ENCODE data around the gene SOHLH1.

Gene SOHLH1

DNA sequence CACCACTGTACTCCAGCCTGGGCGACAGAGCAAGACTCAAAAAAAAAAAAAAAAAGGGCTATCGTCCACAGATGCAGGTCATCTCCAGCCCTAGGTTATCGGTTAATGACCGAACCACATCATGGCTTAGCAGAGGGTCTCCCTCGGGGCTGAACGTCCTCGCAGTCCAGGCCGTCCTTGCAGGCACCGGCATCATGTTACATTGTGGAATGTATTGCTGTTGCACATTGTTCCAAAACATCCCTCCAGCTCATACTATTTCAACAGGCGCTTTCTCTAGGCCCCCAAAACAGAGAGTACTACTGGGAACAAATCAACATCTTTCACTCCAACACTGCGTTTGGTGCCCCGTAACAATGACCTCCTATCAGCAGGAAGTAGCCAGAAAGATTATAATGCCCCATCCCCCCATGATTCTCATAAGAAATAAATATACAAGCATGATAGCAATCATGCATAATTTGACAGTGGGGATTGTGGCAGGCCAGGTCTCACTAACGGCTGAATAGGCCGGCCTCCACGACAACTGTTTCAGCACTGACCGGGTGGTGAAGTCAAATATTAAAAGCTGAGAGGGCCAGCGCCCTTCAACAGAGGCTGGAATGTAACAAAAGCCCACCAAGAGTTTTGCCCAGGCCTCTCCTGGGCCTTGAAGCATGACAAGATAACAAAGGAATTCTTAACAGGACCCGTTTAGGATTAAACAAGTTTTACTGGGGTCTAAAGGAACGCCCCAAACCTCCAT, 37.3 kb downstream of the SOHLH1 start:
- DNase-seq (ENCODE audit: low read depth in 3 of 3): no peak

DNA sequence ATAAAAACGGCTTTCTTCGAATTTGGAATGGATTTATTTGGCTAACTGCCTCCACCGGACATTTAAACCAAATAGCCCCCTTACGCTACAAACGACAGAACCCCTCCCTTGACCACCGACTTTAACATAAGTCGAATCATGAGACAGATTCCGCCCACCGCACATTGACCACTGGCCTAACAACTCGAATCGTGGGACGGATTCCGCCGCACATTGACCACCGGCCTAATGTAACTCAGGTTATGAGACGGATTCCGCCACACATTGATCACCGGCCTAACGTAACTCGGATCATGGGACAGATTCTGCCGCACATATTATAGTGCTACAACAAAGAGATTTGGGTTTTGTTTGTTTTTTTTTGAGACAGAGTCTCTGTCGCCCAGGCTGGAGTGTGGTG, 38.9 kb downstream of the SOHLH1 start:
- DNase-seq (ENCODE audit: low read depth in 3 of 3): no peak

DNA sequence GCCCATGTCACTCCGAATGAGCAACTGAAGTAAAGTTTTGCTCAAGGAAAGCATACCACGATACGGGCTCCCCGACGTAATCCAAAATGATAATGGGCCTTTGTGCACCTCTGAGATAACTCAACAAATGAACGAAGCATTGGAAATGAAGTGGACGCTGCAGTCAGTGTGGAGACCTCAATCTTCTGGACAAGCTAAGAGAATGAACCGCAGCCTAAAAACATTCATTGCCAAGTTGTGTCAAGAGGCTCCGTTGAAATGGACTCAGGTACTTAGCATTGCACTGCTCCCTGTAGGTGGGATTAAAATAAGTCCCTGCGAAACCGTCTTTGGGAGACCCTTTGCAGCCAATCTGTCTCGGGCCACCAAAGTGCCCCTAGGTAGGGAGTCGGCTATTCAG, 40.0 kb downstream of the SOHLH1 start:
- DNase-seq (ENCODE audit: low read depth in 3 of 3): no peak

DNA sequence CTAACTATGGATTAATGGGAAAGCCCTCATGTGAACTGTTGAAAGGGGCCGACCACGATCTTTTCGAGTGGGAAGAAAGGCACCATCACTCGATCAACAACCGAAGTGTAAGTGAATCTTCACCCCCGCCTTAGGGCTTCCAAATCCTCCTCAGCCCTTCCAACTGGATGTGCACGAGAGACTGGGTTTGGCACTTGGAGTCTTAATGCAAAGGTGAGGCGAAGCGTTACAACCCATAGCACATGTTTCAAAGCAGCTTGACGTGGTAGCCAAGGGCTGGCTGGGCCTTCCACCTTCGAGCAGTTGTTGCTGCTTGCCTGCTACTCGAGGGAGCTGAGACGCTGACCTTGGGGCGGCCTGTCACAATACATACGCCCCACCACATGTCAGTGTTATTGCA, 41.9 kb downstream of the SOHLH1 start:
- no peak for DNase-seq (ENCODE audit: low read depth in 3 of 3)

DNA sequence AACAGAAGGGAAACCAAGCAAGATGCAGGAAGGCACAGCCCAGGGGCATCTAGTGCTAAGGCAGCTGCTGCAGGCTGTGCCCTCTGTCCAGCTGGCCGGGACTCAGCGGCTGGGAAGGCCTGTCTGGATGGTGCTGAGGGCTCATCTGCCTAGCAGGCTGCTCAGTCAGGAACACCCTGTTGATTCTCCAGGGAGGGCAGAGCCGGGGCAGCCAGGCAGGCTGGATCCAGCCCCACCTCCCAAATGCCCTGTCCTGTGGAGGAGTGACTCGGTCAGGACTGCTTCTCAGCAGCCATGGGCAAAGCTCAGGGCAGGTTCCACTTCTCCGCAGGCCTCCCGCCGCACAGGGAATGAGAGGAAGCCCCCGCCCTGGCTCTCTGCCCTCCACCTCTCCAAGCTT, 44.0 kb downstream of the SOHLH1 start:
- no peak for DNase-seq (ENCODE audit: low read depth in 3 of 3)

DNA sequence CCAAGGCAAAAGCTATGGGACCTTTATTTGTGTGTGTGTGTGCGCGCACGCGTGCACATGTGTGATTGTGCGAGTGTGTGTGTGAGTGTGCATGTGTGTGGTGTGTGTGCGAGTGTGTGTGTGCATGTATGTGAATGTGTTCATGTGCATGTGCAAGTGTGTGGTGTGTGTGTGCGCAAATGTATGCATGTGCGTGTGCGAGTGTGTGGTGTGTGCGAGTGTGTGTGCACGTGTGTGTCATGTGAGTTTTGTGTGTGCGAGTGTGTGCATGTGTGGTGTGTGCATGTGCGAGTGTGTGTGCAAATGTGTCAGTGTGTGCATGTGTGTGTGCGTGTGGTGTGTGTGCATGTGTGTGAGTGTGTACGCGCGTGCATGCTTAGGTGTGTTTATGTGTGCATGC, 48.9 kb downstream of the SOHLH1 start:
- no peak for DNase-seq (ENCODE audit: low read depth in 3 of 3)

DNA sequence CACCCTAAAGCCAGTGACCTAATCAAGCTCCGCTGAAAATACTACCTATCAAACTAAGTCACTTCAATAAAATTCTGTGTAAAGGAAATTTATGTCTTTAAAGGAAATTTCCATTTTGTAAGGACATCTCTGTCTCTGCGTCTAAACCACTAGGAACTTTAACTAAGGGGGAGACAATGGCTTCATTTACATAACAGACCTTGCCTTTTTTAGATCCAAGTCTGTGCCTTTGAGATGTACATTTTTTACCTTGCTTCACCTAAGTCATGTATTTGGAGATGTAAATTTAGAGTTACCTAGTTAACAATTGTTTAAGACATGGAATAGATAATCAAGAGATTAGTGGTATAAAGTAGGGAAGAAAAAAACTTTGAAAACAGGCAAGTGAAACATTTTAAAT, 49.8 kb downstream of the SOHLH1 start:
- no peak for DNase-seq (ENCODE audit: low read depth in 3 of 3)

DNA sequence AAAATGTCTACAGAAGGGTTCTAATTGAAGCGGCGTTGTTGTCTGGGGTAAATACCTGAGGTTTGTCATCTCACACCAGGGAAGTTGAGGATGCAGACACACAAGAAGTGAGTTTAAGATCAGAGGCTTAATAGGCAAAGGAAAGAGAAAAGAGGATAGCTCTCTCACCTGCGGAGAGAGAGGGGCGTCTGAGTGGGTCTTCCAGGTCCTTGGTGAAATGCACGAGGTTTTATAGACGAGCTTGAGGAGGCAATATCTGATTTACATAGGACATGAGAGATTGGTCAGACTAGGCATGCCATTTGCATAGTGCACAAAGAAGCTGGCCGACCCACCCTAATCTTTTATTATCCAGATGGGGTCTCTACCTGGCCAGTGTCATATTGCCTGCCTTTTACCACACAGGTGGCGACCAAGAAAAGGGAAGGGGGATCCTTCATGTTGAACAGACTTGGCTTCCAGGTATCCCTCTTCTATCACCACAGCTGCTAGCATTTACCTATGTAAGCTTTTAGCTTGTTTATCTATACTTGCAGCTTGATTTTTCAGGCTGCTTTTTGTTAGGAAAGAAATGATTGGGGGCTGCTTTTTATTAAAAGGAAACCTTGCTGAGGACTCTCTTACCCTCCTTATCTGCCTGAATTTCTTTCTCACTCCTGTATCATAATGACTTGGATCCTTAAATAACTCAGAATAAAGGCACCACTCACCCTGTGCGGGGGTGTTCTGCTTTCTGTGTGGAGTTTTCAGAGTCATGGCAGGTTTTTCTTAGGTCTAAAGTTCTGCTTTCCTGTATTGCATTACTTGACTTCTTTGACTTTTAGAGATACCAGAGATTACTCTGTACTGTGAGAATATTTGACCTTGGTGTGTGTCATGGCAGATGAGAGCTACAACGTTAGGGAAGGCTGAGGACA, 50.5 kb downstream of the SOHLH1 start:
- DNase-seq (ENCODE audit: low read depth in 3 of 3): no peak

DNA sequence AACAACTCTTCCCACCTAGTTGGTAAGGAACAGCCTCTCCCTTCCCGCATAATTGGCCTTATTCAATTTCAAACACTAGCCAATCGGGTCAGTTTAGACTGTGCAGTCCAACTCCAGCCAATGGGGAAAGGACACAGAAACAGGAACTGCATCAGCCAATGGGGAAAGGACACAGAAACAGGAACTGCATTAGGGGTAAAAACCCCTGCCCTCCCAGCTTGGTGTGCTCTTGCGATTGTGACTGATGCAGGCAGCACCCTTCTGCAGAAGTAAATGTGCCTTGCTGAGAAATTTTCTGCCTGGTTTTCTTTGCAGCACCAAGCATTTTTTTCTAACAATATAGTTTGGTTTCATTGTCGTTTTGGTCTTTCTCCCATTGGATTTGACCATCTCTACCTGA, 51.4 kb downstream of the SOHLH1 start:
- DNase-seq (ENCODE audit: low read depth in 3 of 3): no peak

DNA sequence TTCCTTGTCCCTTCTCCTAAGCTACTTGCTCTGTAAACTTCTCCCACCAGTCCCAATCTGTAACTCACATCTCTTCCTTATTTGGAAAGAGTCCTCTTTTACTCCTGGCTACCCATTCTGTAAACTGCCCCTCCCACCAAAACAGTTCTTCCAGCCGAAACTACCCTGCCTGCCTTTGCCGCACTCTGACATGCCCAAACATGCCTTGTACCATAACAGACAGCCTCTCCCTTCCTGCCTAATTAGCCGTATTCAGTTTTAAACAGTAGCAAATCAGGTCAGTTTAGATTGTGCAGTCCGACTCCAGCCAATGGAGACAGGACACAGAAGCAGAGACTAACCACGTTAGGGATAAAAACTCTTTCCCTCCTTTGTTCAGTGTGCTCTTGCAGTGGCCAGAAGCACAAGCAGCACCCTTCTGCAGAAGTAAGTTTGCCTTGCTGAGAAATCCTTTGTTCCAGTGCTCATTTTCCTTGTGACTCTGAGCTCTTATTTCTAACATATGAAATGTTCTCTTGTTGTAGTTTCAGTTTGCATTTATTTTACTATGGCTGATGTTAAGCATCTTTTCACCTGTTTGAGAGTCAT, 54.6 kb downstream of the SOHLH1 start:
- DNase-seq (ENCODE audit: low read depth in 3 of 3): no peak
